ENCODE results near the gene CCR5AS.

Gene CCR5AS

DNA sequence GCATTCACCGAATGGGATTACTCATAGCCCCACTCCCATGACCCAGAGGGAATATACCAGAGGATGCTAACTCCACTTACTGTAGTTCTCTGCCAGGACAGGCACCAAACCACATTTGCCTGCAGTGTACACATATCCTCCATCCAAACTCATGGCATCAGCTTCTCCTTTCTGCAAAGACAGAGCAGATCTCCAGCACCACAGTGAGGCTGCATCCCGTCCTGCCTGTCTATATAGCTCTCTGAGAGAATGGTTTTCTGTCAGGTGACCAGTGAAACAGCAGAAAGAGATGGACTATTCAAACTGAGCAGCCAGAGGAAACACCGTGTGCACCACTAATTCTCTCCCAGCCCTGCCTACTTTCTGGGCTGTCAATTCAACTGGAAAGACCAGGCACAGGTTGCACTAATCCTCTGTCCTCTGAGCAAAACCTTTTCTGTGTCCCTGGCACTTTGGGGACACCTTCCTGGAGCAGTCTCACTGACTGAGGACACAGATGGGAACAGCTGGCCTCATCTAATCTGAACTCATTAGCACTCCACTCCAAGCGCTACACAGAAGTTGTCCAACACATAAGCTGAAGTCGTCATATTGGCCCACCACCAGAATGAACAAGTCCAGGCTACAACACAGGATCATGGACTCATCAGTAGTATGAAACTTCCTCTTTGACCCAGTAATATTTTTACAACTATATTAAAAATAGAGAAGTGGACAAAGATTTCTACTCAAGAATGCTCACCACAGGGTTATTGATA, 40.5 kb upstream of the CCR5AS start:
- Histone ChIP-seq H3K9me2 (ENCODE audit: insufficient read depth, low read length) (no peaks in the 10 kb centered on the region), H3K27me3 (ENCODE audit: insufficient read depth, low read depth, low read length) (no peaks in the 10 kb centered on the region), H3K4me2 (ENCODE audit: low read length) (no peak overlapping the region), H3F3A (ENCODE audit: insufficient read depth, low read length, poor library complexity, severe bottlenecking) (no peaks in the 10 kb centered on the region), H3K4me3 (ENCODE audit: low read length) (no peak overlapping the region), H4K20me1 (ENCODE audit: insufficient read depth) (no peaks in the 10 kb centered on the region), H3K27ac (ENCODE audit: low read length) (no peak overlapping the region), H3K36me3 (ENCODE audit: insufficient read depth, low read length) (no peaks in the 10 kb centered on the region), H3K9ac (ENCODE audit: low read length) (no peak overlapping the region), H3K9me3 (ENCODE audit: low read length) (no peaks in the 10 kb centered on the region), H3K79me2 (replicated peaks; ENCODE audit: insufficient read depth, low read length) (no peaks in the 10 kb centered on the region), H2AFZ (ENCODE audit: low read depth, low read length) (no peak overlapping the region)
- TF ChIP-seq POLR2AphosphoS5 (IDR thresholded peaks at IDR 0.05) (no peak), EP300 (conservative IDR thresholded peaks at IDR 0.05; ENCODE audit: poor library complexity, severe bottlenecking) (no peak), SMC3 (conservative IDR thresholded peaks at IDR 0.05; ENCODE audit: poor library complexity) (no peak), EZH2 (IDR thresholded peaks at IDR 0.05; ENCODE audit: borderline replicate concordance, insufficient read depth, low read length, poor library complexity, severe bottlenecking) (no peak), RAD21 (conservative IDR thresholded peaks at IDR 0.05) (no peak), MXI1 (conservative IDR thresholded peaks at IDR 0.05; ENCODE audit: poor library complexity, severe bottlenecking) (no peak), TAF1 (IDR thresholded peaks at IDR 0.05; ENCODE audit: low read depth) (no peak)
- TF ChIP-seq, protein P1, sequence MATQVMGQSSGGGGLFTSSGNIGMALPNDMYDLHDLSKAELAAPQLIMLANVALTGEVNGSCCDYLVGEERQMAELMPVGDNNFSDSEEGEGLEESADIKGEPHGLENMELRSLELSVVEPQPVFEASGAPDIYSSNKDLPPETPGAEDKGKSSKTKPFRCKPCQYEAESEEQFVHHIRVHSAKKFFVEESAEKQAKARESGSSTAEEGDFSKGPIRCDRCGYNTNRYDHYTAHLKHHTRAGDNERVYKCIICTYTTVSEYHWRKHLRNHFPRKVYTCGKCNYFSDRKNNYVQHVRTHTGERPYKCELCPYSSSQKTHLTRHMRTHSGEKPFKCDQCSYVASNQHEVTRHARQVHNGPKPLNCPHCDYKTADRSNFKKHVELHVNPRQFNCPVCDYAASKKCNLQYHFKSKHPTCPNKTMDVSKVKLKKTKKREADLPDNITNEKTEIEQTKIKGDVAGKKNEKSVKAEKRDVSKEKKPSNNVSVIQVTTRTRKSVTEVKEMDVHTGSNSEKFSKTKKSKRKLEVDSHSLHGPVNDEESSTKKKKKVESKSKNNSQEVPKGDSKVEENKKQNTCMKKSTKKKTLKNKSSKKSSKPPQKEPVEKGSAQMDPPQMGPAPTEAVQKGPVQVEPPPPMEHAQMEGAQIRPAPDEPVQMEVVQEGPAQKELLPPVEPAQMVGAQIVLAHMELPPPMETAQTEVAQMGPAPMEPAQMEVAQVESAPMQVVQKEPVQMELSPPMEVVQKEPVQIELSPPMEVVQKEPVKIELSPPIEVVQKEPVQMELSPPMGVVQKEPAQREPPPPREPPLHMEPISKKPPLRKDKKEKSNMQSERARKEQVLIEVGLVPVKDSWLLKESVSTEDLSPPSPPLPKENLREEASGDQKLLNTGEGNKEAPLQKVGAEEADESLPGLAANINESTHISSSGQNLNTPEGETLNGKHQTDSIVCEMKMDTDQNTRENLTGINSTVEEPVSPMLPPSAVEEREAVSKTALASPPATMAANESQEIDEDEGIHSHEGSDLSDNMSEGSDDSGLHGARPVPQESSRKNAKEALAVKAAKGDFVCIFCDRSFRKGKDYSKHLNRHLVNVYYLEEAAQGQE (IDR thresholded peaks at IDR 0.05; ENCODE audit: borderline replicate concordance), result no peak
- TF ChIP-seq, protein P2, sequence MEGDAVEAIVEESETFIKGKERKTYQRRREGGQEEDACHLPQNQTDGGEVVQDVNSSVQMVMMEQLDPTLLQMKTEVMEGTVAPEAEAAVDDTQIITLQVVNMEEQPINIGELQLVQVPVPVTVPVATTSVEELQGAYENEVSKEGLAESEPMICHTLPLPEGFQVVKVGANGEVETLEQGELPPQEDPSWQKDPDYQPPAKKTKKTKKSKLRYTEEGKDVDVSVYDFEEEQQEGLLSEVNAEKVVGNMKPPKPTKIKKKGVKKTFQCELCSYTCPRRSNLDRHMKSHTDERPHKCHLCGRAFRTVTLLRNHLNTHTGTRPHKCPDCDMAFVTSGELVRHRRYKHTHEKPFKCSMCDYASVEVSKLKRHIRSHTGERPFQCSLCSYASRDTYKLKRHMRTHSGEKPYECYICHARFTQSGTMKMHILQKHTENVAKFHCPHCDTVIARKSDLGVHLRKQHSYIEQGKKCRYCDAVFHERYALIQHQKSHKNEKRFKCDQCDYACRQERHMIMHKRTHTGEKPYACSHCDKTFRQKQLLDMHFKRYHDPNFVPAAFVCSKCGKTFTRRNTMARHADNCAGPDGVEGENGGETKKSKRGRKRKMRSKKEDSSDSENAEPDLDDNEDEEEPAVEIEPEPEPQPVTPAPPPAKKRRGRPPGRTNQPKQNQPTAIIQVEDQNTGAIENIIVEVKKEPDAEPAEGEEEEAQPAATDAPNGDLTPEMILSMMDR (IDR thresholded peaks at IDR 0.05; ENCODE audit: poor library complexity, severe bottlenecking), result no peak

DNA sequence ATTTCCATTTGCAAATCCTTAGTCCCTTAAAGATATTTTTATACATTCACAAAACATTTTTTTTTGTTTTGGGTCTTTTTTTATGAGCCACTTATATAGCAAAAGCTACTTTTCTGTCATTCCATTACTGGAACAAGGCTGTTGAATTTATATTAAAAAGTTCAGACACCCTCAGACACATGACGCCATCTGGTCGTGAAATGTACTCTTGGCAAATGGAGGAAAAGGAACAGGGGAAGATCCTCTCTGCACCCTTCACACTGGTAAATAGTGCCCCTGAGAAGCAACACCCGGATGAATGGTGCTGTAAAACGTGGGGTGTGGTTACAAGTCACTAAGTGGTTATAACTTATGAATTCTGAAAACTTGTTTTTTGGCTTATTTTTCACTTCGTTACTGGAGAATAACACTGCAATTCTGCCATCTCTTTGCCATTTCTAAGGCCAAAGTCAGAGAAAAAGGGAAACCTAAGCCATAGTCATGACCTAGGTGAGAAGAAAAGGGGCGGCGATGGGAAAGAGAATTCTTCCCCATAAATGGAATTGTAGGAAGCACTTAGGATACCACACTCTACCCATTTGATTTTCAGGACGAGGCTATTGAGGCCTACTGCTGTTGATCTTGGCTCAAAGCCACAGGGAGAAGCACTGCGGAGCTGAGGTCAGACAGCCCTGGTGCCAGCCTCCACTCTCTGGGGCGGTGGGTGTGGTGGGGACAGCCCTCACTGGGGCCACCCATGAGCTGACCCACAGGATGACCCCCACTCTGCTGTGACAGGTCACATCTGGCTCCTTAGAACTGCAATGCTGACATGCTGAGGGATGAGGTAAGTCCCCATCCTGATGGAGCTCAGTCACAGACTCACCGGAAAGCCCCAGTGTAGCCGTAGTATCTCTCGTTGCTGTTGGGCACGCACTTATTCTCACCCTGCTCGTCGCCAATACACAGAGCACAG, 36.0 kb upstream of the CCR5AS start:
- Histone ChIP-seq H3F3A (ENCODE audit: insufficient read depth, low read length, poor library complexity, severe bottlenecking) (no peaks in the 10 kb centered on the region), H4K20me1 (ENCODE audit: insufficient read depth) (no peaks in the 10 kb centered on the region), H3K9me2 (ENCODE audit: insufficient read depth, low read length) (no peaks in the 10 kb centered on the region), H3K9me3 (ENCODE audit: low read length) (no peaks in the 10 kb centered on the region), H3K4me2 (ENCODE audit: low read length) (no peak overlapping the region), H3K79me2 (replicated peaks; ENCODE audit: insufficient read depth, low read length) (no peaks in the 10 kb centered on the region), H3K27ac (ENCODE audit: low read length) (no peak overlapping the region), H3K9ac (ENCODE audit: low read length) (no peak overlapping the region), H3K27me3 (ENCODE audit: insufficient read depth, low read depth, low read length) (no peaks in the 10 kb centered on the region), H3K4me3 (ENCODE audit: low read length) (no peak overlapping the region), H2AFZ (ENCODE audit: low read depth, low read length) (no peak overlapping the region), H3K36me3 (ENCODE audit: insufficient read depth, low read length) (no peaks in the 10 kb centered on the region)
- TF ChIP-seq, protein P2 (IDR thresholded peaks at IDR 0.05; ENCODE audit: poor library complexity, severe bottlenecking), result peak; percentile 64
- TF ChIP-seq EZH2 (IDR thresholded peaks at IDR 0.05; ENCODE audit: borderline replicate concordance, insufficient read depth, low read length, poor library complexity, severe bottlenecking) (no peak), SMC3 (conservative IDR thresholded peaks at IDR 0.05; ENCODE audit: poor library complexity) (peak; percentile 70), TAF1 (IDR thresholded peaks at IDR 0.05; ENCODE audit: low read depth) (no peak), POLR2AphosphoS5 (IDR thresholded peaks at IDR 0.05) (no peak), RAD21 (conservative IDR thresholded peaks at IDR 0.05) (peak; percentile 70), EP300 (conservative IDR thresholded peaks at IDR 0.05; ENCODE audit: poor library complexity, severe bottlenecking) (no peak)
